ENCODE data around the gene NOTCH4.
A peak's percentile ranks its signal among the peaks of the same experiment; 100 is the strongest.
"Not testable (repeated sequence)": the region's sequence is repeated elsewhere in the genome, so short reads cannot be mapped to it uniquely, and the experiment has no call there.

The NOTCH4 gene

GRCh38 chr6:32192608-32193039 lies 31.2 kb downstream of the NOTCH4 start, which contains the start of gene GPSM3:
Gene GPSM3, minus strand, starts transcription at chr6:32192643. Its CDS starts 130 bp downstream, at chr6:32192513.
- peak; percentile 37 for DNase-seq

GRCh38 chr6:32191696-32192607 lies 31.9 kb downstream of the NOTCH4 start:
- no peak for DNase-seq

- DNase-seq, result no peak
Measured at GRCh38 chr6:32190911-32191677, 32.8 kb downstream of the NOTCH4 start.

- DNase-seq, result peak; percentile 55
Measured at GRCh38 chr6:32190054-32190851, 33.6 kb downstream of the NOTCH4 start, which contains the start of gene PBX2. Gene PBX2, minus strand, starts transcription at chr6:32190202. Its CDS starts 287 bp downstream, at chr6:32189915.

GRCh38 chr6:32189742-32190053 lies 34.2 kb downstream of the NOTCH4 start:
- no peak for DNase-seq

- DNase-seq, result no peak
Measured at GRCh38 chr6:32189069-32189741, 34.7 kb downstream of the NOTCH4 start.

- no peak for DNase-seq
Measured at GRCh38 chr6:32188381-32189068, 35.3 kb downstream of the NOTCH4 start.

GRCh38 chr6:32187725-32188380 lies 36.0 kb downstream of the NOTCH4 start:
- not testable (repeated sequence) for DNase-seq

GRCh38 chr6:32187009-32187709 lies 36.7 kb downstream of the NOTCH4 start:
- no peak for DNase-seq

- DNase-seq, result not testable (repeated sequence)
Measured at GRCh38 chr6:32186151-32186840, 37.6 kb downstream of the NOTCH4 start.

- DNase-seq, result not testable (repeated sequence)
Measured at GRCh38 chr6:32185681-32186131, 38.2 kb downstream of the NOTCH4 start.

GRCh38 chr6:32184084-32184640 lies 39.7 kb downstream of the NOTCH4 start, which contains the start of gene AGER:
Gene AGER, minus strand, starts transcription at chr6:32184253. Its CDS starts 31 bp downstream, at chr6:32184222.
- no peak for DNase-seq

- DNase-seq, result no peak
Measured at GRCh38 chr6:32183483-32184083, 40.3 kb downstream of the NOTCH4 start.

GRCh38 chr6:32183030-32183429 lies 40.8 kb downstream of the NOTCH4 start:
- no peak for DNase-seq

GRCh38 chr6:32182555-32182981 lies 41.3 kb downstream of the NOTCH4 start:
- DNase-seq, result no peak

GRCh38 chr6:32181915-32182529 lies 41.8 kb downstream of the NOTCH4 start:
- DNase-seq, result no peak

GRCh38 chr6:32181148-32181702 lies 42.6 kb downstream of the NOTCH4 start:
- no peak for DNase-seq
